Activated CD8-positive, alpha-beta memory T cell treated with anti-CD3 and anti-CD28 coated beads for 48 hours (primary cell): ENCODE results near the gene CCDC40.

Source experiments
- DNase-seq, 3 experiments: peaks; one replicate each; pipeline ENCODE4 v3.0.0-alpha.2; 2020; ENCODE audit warnings: low read depth in 2 of 3, low spot score in 2 of 3

Gene CCDC40

GRCh38 chr17:80018917-80019651, 17.4 kb upstream of the CCDC40 start:
- no peak for DNase-seq

GRCh38 chr17:80021600-80021999, 14.8 kb upstream of the CCDC40 start:
- no peak for DNase-seq

GRCh38 chr17:80023481-80024205, 12.8 kb upstream of the CCDC40 start:
- no peak for DNase-seq

- no peak for DNase-seq
Observed at GRCh38 chr17:80024206-80024972, 12.1 kb upstream of the CCDC40 start.

GRCh38 chr17:80025140-80025539, 11.3 kb upstream of the CCDC40 start:
- DNase-seq, result no peak

GRCh38 chr17:80025796-80026195, 10.6 kb upstream of the CCDC40 start:
- no peak for DNase-seq

- DNase-seq, result no peak
Observed at GRCh38 chr17:80026359-80027042, 9.9 kb upstream of the CCDC40 start.

- no peak for DNase-seq
Observed at GRCh38 chr17:80027043-80027435, 9.4 kb upstream of the CCDC40 start.

- DNase-seq, result no peak
Observed at GRCh38 chr17:80028030-80028429, 8.4 kb upstream of the CCDC40 start.

GRCh38 chr17:80029258-80029974, 7.0 kb upstream of the CCDC40 start:
- DNase-seq, result no peak

- DNase-seq, result no peak
Observed at GRCh38 chr17:80030730-80031410, 5.6 kb upstream of the CCDC40 start.

GRCh38 chr17:80031691-80032430, 4.6 kb upstream of the CCDC40 start:
- DNase-seq, result no peak

- no peak for DNase-seq
Observed at GRCh38 chr17:80032614-80033171, 3.7 kb upstream of the CCDC40 start.

GRCh38 chr17:80033840-80034239, 2.6 kb upstream of the CCDC40 start:
- no peak for DNase-seq

- peak; percentile 7 to 22 (median 18) for DNase-seq
Observed at GRCh38 chr17:80034791-80035686, 1.4 kb upstream of the CCDC40 start.

- DNase-seq, result peak in 1 of 3 experiments; percentile 29
Observed at GRCh38 chr17:80035687-80035936, 830 bp upstream of the CCDC40 start, which contains the start of gene TBC1D16. TSS of gene TBC1D16 (minus strand) at chr17:80035872. CDS start at chr17:80013547, 22,325 bp downstream.

- DNase-seq, result peak in 2 of 3 experiments; percentile 2 to 5
Observed at GRCh38 chr17:80036715-80037477, 454 bp downstream of the CCDC40 start.
